ENCODE data around the gene SBK1.

Gene SBK1

DNA sequence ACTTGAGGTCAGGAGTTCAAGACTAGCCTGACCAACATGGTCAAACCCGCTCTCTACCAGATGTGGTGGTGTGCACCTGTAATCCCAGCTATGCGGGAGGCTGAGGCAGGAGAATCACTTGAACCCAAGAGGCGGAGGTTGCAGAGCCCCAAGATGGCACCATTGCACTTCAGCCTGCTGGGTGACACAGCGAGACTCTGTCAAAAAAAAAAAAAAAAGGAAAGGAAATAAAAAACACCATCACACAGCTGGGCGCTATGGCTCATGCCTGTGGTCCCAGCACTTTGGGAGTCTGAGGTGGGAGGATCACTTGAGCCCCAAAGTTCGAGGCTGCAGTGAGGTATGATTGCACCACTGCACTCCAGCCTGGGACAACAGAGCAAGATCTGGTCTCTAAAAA is 13.3 kb upstream of the SBK1 start:
- POLR2A ChIA-PET = no interaction called here
- TF ChIP-seq, protein P1, sequence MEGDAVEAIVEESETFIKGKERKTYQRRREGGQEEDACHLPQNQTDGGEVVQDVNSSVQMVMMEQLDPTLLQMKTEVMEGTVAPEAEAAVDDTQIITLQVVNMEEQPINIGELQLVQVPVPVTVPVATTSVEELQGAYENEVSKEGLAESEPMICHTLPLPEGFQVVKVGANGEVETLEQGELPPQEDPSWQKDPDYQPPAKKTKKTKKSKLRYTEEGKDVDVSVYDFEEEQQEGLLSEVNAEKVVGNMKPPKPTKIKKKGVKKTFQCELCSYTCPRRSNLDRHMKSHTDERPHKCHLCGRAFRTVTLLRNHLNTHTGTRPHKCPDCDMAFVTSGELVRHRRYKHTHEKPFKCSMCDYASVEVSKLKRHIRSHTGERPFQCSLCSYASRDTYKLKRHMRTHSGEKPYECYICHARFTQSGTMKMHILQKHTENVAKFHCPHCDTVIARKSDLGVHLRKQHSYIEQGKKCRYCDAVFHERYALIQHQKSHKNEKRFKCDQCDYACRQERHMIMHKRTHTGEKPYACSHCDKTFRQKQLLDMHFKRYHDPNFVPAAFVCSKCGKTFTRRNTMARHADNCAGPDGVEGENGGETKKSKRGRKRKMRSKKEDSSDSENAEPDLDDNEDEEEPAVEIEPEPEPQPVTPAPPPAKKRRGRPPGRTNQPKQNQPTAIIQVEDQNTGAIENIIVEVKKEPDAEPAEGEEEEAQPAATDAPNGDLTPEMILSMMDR (IDR thresholded peaks at IDR 0.05; ENCODE audit: control extremely low read depth, extremely low read depth, low read depth, missing control alignments) = no peak
- no peak for DNase-seq (ENCODE audit: extremely low spot score)
- CTCF ChIA-PET = interaction anchor here (0.7 to 2.9 kb wide), 5 partner anchors 13 to 43 kb away, joined by 3 to 12 read pairs (median 8); partner anchors contain the start of gene SBK1

DNA sequence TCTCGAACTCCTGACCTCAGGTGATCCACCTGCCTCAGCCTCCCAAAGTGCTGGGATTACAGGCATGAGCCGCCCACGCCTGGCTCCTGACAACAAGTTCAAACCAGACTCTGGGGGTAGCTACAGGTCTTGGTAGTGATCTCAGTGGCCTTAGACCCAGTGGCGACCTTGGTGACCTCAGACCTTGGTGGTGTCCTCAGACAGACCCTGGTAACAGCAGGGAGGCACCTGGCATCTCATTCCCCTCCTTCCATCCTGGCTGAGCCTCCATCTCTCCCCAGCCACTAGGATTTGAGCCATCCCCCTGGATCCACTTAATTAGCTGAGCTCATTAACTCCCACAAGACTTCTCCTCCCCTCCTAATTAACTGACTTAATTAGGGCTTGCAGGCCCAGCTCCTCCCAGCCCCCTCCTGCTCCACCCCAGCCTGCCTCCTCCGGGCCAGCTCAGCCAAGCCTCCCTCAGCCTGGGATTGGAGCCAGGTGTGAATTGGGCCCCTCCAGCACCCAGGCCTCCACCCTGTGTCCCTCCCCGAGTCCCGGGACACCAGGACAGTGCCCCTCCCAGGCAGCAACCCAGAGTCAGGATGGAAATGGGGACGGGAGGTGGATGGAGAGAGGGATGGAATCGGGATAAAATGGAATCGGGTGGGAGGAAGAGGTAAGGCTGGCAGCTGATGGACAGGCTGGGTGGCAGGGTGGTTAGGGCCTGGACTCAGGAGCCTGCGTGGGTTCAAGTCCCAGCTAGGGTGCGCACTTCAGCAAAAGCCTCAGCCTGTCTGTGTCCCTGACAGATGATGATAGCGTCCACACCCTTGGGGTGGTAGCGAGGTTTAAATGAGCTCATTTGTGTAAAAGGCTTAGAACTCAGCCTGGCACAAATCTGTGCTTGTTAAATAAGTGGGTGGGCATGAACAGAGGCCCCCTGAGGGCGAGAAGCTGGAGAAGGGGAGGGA is 11.2 kb upstream of the SBK1 start:
- DNase-seq (ENCODE audit: extremely low spot score) = no peak
- ChIA-PET POLR2A (interaction anchor here (0.6 kb wide), 1 partner anchor 33 kb away, joined by 4 read pairs; no protein-coding TSS in a partner anchor), CTCF (interaction anchor here (1.2 to 1.3 kb wide), 3 partner anchors 19 to 36 kb away, joined by 3 to 10 read pairs (median 3); no protein-coding TSS in a partner anchor)
- TF ChIP-seq, protein P1 (IDR thresholded peaks at IDR 0.05; ENCODE audit: control extremely low read depth, extremely low read depth, low read depth, missing control alignments) = no peak

DNA sequence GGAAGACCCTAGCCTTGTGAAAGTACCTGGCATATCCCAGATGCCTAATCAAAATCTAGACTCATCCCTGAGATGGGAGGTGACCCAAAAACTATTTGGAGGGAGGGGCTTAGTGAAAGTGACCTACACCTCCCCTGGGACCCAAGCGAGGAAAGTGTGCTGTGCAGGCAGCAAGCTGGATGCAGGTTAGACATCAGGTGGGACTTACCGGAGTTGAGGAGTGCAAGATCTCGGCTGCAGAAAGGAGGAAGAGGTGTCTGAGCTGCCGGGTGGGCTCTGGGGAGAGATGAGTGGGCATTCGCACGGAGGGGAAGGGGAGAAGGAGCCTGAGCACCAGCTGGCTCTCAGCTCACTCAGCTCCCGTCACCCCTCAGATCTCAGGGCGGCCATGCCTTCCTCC is 10.3 kb upstream of the SBK1 start:
- CTCF ChIA-PET = interaction anchor here (1.3 kb wide), 2 partner anchors 18 to 35 kb away, joined by 3 to 10 read pairs; no protein-coding TSS in a partner anchor
- DNase-seq (ENCODE audit: extremely low spot score) = no peak
- POLR2A ChIA-PET = no interaction called here
- TF ChIP-seq, protein P1 (IDR thresholded peaks at IDR 0.05; ENCODE audit: control extremely low read depth, extremely low read depth, low read depth, missing control alignments) = no peak

DNA sequence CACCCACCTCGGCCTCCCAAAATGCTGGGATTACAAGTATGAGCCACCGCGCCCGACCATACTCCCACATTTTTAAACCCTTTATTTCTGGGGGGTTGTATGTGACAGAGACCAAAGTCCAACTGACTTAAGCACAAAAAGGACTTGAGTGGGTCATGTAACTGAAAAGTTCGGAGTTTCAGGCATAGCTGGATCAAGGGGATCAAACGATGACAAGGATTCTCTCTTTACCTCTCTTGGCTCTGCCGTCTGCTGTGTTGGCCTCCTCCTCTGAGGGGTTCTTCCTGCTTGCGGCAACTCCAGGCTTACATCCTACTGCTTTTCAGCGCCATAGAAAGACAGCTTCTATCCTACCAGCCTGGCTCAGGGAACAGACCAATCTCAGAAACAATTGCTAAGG is 9.2 kb upstream of the SBK1 start:
- DNase-seq (ENCODE audit: extremely low spot score) = no peak
- CTCF ChIA-PET = no interaction called here
- POLR2A ChIA-PET = no interaction called here
- TF ChIP-seq, protein P1 (IDR thresholded peaks at IDR 0.05; ENCODE audit: control extremely low read depth, extremely low read depth, low read depth, missing control alignments) = no peak

DNA sequence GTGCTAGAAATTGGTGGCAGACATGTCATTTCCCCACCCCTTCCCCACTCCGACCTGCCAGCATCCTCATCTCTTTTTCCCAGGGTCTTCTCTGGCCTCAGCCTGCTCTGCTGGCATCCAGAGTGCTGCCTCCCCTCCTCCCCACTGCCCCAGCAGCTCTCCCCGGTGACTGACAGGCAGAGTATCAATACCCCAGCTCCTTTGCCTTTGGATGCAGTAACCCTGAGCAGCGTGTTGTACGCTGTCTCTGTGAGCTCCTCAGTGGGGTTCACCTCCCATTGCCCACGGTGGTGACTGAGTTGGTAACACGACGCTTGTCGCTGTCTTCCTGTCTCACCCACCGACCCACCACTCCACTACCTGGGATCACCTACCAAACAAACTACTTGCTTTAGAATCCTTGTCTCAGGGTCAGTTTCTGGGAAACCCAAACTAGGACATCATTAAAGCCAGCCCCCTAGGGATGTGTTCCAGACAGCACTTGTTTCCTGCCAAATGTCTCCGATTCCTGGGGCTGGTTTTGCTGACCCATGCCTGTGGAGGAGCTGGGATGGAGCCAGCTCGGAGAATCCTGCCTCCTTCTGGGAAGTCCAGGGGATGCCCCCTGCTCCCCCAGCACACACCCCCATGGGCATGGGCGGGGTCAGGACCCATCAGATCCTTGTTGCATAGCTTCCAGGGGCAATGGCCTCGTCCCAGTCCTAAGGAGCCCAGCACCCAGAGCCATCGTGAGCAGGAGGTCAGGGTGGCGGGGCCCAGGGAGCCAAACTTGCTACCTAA is 8.3 kb upstream of the SBK1 start:
- no peak for DNase-seq (ENCODE audit: extremely low spot score)
- CTCF ChIA-PET = interaction anchor here (0.7 kb wide), 1 partner anchor 33 kb away, joined by 3 read pairs; no protein-coding TSS in a partner anchor
- TF ChIP-seq, protein P1 (IDR thresholded peaks at IDR 0.05; ENCODE audit: control extremely low read depth, extremely low read depth, low read depth, missing control alignments) = no peak
- POLR2A ChIA-PET = no interaction called here

DNA sequence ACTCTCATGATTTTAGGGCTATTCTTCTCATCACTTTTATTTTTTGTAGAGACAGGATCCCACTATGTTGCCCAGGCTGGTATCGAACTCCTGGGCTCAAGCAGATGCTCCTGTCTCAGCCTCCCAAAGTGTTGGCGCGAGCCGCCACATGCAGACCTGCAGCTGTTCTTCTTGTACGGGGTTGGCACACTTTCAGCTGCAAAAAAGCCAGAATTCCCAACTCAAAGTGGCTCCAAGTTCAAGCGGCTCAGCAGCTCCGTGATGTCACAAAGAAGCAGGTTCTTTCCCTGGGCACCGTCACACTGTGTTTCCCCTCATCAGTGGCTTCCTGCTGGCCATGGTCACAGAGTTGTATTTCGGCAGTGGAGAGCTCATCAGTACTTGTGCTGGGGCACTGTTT is 6.7 kb upstream of the SBK1 start:
- ChIA-PET POLR2A (no interaction called here), CTCF (no interaction called here)
- TF ChIP-seq, protein P1 (IDR thresholded peaks at IDR 0.05; ENCODE audit: control extremely low read depth, extremely low read depth, low read depth, missing control alignments) = no peak
- DNase-seq (ENCODE audit: extremely low spot score) = no peak
